Measurements from ENCODE around the gene LRRTM4. TPM values are rescaled to one million over a fixed set of nuclear protein-coding genes. Genes with fewer than 3 reads are reported as not detected.

The LRRTM4 gene
- total RNA-seq, 4 donors from 2014 or later: not detected

DNA sequence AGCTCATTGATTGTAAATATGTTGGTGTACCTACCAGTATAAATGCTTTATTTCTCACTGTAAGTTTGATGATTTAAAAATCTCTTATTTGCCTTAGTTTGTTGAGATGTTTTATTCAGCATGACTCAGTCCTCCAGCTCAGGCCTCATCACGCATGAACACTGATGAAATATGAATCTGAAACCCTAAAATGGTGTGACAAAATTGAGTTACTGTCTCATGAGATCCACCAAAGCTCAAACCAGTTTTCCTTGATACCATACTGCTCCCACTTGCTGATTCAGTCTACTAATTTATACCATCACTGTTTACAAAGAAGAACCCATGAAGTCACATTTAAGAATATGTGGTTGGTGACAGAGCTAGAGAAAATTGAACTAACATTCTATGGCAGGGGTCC lies 524.9 kb downstream of the LRRTM4 start:
- H3K27me3 ChIP-seq: no peaks in the 10 kb centered on the region
- H3K9me3 ChIP-seq: no peaks in the 10 kb centered on the region
- H3K27ac ChIP-seq: no peak overlapping the region
- no peak overlapping the region for H3K4me3 ChIP-seq
- DNase-seq: no peak
- intact Hi-C loops (cut with DNase I): no loop called here
- H3K4me1 ChIP-seq: peaks cover 0 to 16% (median 0%) of the 10 kb centered on the region in 3 donors
- TF ChIP-seq POLR2A (IDR thresholded peaks at IDR 0.05): no peak
- H3K36me3 ChIP-seq: no peaks in the 10 kb centered on the region
- 57 to 59% methylated on average over 1 of the region's 1 CpG for WGBS, 2 donors

- no peak overlapping the region for H3K27ac ChIP-seq
- H3K36me3 ChIP-seq: no peaks in the 10 kb centered on the region
- H3K27me3 ChIP-seq: no peaks in the 10 kb centered on the region
- no peak for TF ChIP-seq CTCF (IDR thresholded peaks at IDR 0.05)
- no peak for TF ChIP-seq POLR2A (IDR thresholded peaks at IDR 0.05)
- H3K4me3 ChIP-seq: no peak overlapping the region
- no peak for DNase-seq
- H3K4me1 ChIP-seq: no peaks in the 10 kb centered on the region
- WGBS, 2 donors: 51 to 68% methylated on average over 11 of the region's 11 CpGs
- intact Hi-C loops (cut with DNase I): no loop called here
- H3K9me3 ChIP-seq: no peaks in the 10 kb centered on the region
Observed at GRCh38 chr2:76985387-76986136, 536.6 kb downstream of the LRRTM4 start.

DNA sequence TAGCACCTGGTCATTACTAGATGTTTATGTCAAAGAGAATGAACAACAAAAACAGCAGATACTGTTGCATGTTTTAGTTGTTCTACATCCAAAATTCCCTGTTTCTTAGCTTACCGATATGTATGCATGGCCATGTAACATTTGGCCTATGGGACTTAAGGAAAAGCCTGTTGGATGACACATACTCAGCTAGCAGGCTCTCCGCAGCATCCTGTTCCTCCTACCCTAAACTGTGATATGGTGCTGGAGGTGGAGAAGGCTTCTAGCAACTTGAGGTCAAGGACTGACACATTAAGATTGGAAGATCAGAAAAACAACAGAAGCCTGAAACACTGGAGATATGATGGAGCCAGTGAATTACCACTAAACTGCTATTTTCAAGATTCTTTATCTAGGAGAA lies 537.8 kb downstream of the LRRTM4 start:
- Histone ChIP-seq H3K36me3 (no peaks in the 10 kb centered on the region), H3K4me3 (no peak overlapping the region), H3K9me3 (no peaks in the 10 kb centered on the region), H3K4me1 (no peaks in the 10 kb centered on the region), H3K27me3 (no peaks in the 10 kb centered on the region), H3K27ac (no peak overlapping the region)
- no peak for DNase-seq
- intact Hi-C loops (cut with DNase I): no loop called here
- 83 to 90% methylated on average over 2 of the region's 2 CpGs for WGBS, 2 donors
- TF ChIP-seq CTCF (IDR thresholded peaks at IDR 0.05): no peak
- TF ChIP-seq POLR2A (IDR thresholded peaks at IDR 0.05): no peak

DNA sequence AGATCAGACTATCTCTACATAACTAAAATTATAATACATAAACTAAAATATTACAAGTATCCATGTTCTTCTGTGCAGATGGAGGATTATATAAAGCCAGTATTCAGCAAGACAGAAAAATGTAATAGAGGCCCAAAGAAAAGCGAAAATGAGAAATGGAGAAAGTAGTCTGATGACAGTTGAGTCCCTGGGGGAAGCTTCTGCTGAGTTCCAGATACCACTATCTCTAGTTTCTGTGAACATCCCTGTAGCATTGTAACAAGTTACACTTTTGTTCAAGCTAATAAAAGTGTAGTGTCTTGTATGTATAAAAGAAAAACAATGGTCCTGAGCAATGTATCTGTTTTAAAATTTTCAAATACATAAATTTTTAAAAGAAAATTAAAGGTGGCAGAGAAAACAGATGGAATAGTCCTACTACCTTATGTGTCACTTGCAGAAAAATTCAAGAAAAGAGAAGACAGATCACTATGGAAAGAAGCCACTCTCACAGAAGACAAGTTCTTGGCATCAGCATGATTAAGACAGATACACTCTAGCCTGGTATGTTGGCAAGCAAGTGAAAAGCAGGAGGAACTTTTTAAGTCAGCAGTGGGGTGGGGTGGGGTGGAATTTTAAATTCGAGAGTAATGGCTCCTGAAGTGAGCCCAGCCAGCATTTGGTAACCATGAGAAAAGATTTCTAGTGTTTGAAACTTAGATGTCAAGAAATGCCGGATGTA lies 541.9 kb downstream of the LRRTM4 start:
- no peaks in the 10 kb centered on the region for H3K9me3 ChIP-seq
- intact Hi-C loops (cut with DNase I): no loop called here
- 45 to 48% methylated on average over 3 of the region's 3 CpGs for WGBS, 2 donors
- no peak overlapping the region for H3K27ac ChIP-seq
- H3K4me1 ChIP-seq: no peaks in the 10 kb centered on the region
- no peak for TF ChIP-seq POLR2A (IDR thresholded peaks at IDR 0.05)
- TF ChIP-seq CTCF (IDR thresholded peaks at IDR 0.05): no peak
- no peaks in the 10 kb centered on the region for H3K27me3 ChIP-seq
- H3K36me3 ChIP-seq: no peaks in the 10 kb centered on the region
- no peak for DNase-seq
- H3K4me3 ChIP-seq: no peak overlapping the region

GRCh38 chr2:76977846-76978727 lies 544.1 kb downstream of the LRRTM4 start:
- no peak overlapping the region for H3K27ac ChIP-seq
- 77 to 79% methylated on average over 3 of the region's 3 CpGs for WGBS, 2 donors
- no peaks in the 10 kb centered on the region for H3K4me1 ChIP-seq
- no peaks in the 10 kb centered on the region for H3K36me3 ChIP-seq
- TF ChIP-seq POLR2A (IDR thresholded peaks at IDR 0.05) (no peak), CTCF (IDR thresholded peaks at IDR 0.05) (no peak)
- intact Hi-C loops (cut with DNase I): no loop called here
- DNase-seq: no peak
- H3K27me3 ChIP-seq: no peaks in the 10 kb centered on the region
- no peak overlapping the region for H3K4me3 ChIP-seq
- H3K9me3 ChIP-seq: no peaks in the 10 kb centered on the region

Measured in esophagus squamous epithelium (tissue), 5 donors.